ENCODE data around the gene PRKCD.

Gene PRKCD

GRCh38 chr3:53168175-53168923 is 7.3 kb downstream of the PRKCD start:
- DNase-seq (ENCODE audit: extremely low spot score): no peak
- ChIA-PET POLR2A (interaction anchor here (1.5 kb wide), 1 partner anchor 8 kb away, joined by 3 read pairs; the partner anchor contains the start of gene PRKCD), CTCF (no interaction called here)
- no peak for TF ChIP-seq HDGF (IDR thresholded peaks at IDR 0.05; ENCODE audit: borderline replicate concordance)
- no peak for TF ChIP-seq SUZ12 (IDR thresholded peaks at IDR 0.05)
- TF ChIP-seq ELF4 (IDR thresholded peaks at IDR 0.05): no peak
- TF ChIP-seq SP1 (IDR thresholded peaks at IDR 0.05): no peak
- TF ChIP-seq CTBP1 (IDR thresholded peaks at IDR 0.05; ENCODE audit: borderline replicate concordance): no peak
- no peak for TF ChIP-seq FOXK2 (IDR thresholded peaks at IDR 0.05)
- TF ChIP-seq ZNF384 (IDR thresholded peaks at IDR 0.05): no peak
- TF ChIP-seq L3MBTL2 (conservative IDR thresholded peaks at IDR 0.05): no peak

GRCh38 chr3:53169045-53169831 is 8.2 kb downstream of the PRKCD start:
- no peak for TF ChIP-seq FOXM1 (IDR thresholded peaks at IDR 0.05; ENCODE audit: borderline replicate concordance)
- TF ChIP-seq FOXA1 (IDR thresholded peaks at IDR 0.05): no peak
- no peak for TF ChIP-seq TARDBP (IDR thresholded peaks at IDR 0.05)
- TF ChIP-seq LEF1 (IDR thresholded peaks at IDR 0.05; ENCODE audit: borderline replicate concordance): no peak
- no peak for TF ChIP-seq BHLHE40 (IDR thresholded peaks at IDR 0.05; ENCODE audit: borderline replicate concordance)
- no peak for TF ChIP-seq CTBP1 (IDR thresholded peaks at IDR 0.05; ENCODE audit: borderline replicate concordance)
- no peak for TF ChIP-seq ARNT (IDR thresholded peaks at IDR 0.05)
- TF ChIP-seq ELF4 (IDR thresholded peaks at IDR 0.05): no peak
- TF ChIP-seq L3MBTL2 (conservative IDR thresholded peaks at IDR 0.05): no peak
- no peak for TF ChIP-seq ZNF384 (IDR thresholded peaks at IDR 0.05)
- TF ChIP-seq SUZ12 (IDR thresholded peaks at IDR 0.05): no peak
- no peak for TF ChIP-seq SP1 (IDR thresholded peaks at IDR 0.05)
- no peak for TF ChIP-seq NFRKB (IDR thresholded peaks at IDR 0.05)
- no peak for TF ChIP-seq PKNOX1 (IDR thresholded peaks at IDR 0.05)
- TF ChIP-seq HDGF (IDR thresholded peaks at IDR 0.05; ENCODE audit: borderline replicate concordance): no peak
- no peak for TF ChIP-seq FOXK2 (IDR thresholded peaks at IDR 0.05)
- no peak for DNase-seq (ENCODE audit: extremely low spot score)
- ChIA-PET CTCF (no interaction called here), POLR2A (interaction anchor here (1.5 kb wide), 1 partner anchor 8 kb away, joined by 3 read pairs; the partner anchor contains the start of gene PRKCD)

GRCh38 chr3:53169832-53170324 is 8.9 kb downstream of the PRKCD start:
- no peak for TF ChIP-seq NFRKB (IDR thresholded peaks at IDR 0.05)
- no peak for TF ChIP-seq ZNF384 (IDR thresholded peaks at IDR 0.05)
- ChIA-PET CTCF (no interaction called here), POLR2A (interaction anchor here (0.5 to 1.5 kb wide), 2 partner anchors 9 to 155 kb away, joined by 3 read pairs; partner anchors contain the start of gene PRKCD)
- no peak for DNase-seq (ENCODE audit: extremely low spot score)

- POLR2A ChIA-PET: interaction anchor here (0.5 kb wide), 1 partner anchor 155 kb away, joined by 3 read pairs; no protein-coding TSS in a partner anchor
- DNase-seq (ENCODE audit: extremely low spot score): no peak
Measured at GRCh38 chr3:53170325-53171063, 9.5 kb downstream of the PRKCD start.

GRCh38 chr3:53171064-53171418 is 10.0 kb downstream of the PRKCD start:
- TF ChIP-seq FOXK2 (IDR thresholded peaks at IDR 0.05): no peak
- no peak for TF ChIP-seq FOXM1 (IDR thresholded peaks at IDR 0.05; ENCODE audit: borderline replicate concordance)
- TF ChIP-seq LEF1 (IDR thresholded peaks at IDR 0.05; ENCODE audit: borderline replicate concordance): no peak
- no peak for TF ChIP-seq FOXA1 (IDR thresholded peaks at IDR 0.05)
- TF ChIP-seq ARNT (IDR thresholded peaks at IDR 0.05): no peak
- TF ChIP-seq TARDBP (IDR thresholded peaks at IDR 0.05): no peak
- TF ChIP-seq NFRKB (IDR thresholded peaks at IDR 0.05): no peak
- no peak for TF ChIP-seq CTBP1 (IDR thresholded peaks at IDR 0.05; ENCODE audit: borderline replicate concordance)
- no peak for TF ChIP-seq SUZ12 (IDR thresholded peaks at IDR 0.05)
- TF ChIP-seq SP1 (IDR thresholded peaks at IDR 0.05): no peak
- TF ChIP-seq ZNF384 (IDR thresholded peaks at IDR 0.05): no peak
- TF ChIP-seq HDGF (IDR thresholded peaks at IDR 0.05; ENCODE audit: borderline replicate concordance): no peak
- TF ChIP-seq PKNOX1 (IDR thresholded peaks at IDR 0.05): no peak
- no peak for TF ChIP-seq BHLHE40 (IDR thresholded peaks at IDR 0.05; ENCODE audit: borderline replicate concordance)
- CTCF ChIA-PET: no interaction called here
- no peak for DNase-seq (ENCODE audit: extremely low spot score)
- POLR2A ChIA-PET: no interaction called here

More at GRCh38 chr3:53170325-53171063, 9.5 kb downstream of the PRKCD start:
- TF ChIP-seq FOXM1 (IDR thresholded peaks at IDR 0.05; ENCODE audit: borderline replicate concordance) (no peak), ARNT (IDR thresholded peaks at IDR 0.05) (no peak), L3MBTL2 (conservative IDR thresholded peaks at IDR 0.05) (no peak), PKNOX1 (IDR thresholded peaks at IDR 0.05) (no peak), SUZ12 (IDR thresholded peaks at IDR 0.05) (no peak), BHLHE40 (IDR thresholded peaks at IDR 0.05; ENCODE audit: borderline replicate concordance) (no peak), FOXA1 (IDR thresholded peaks at IDR 0.05) (no peak), TARDBP (IDR thresholded peaks at IDR 0.05) (no peak), FOXK2 (IDR thresholded peaks at IDR 0.05) (no peak), NFRKB (IDR thresholded peaks at IDR 0.05) (no peak), SP1 (IDR thresholded peaks at IDR 0.05) (no peak), ELF4 (IDR thresholded peaks at IDR 0.05) (no peak), HDGF (IDR thresholded peaks at IDR 0.05; ENCODE audit: borderline replicate concordance) (no peak), LEF1 (IDR thresholded peaks at IDR 0.05; ENCODE audit: borderline replicate concordance) (no peak), ZNF384 (IDR thresholded peaks at IDR 0.05) (no peak), CTBP1 (IDR thresholded peaks at IDR 0.05; ENCODE audit: borderline replicate concordance) (no peak)
- CTCF ChIA-PET: no interaction called here
